ENCODE measurements around the gene RPS6KA4. TPM values are rescaled to one million over a fixed set of nuclear protein-coding genes. Genes with fewer than 3 reads are reported as not detected.
A peak's percentile ranks its signal among the peaks of the same experiment; 100 is the strongest.
"Not testable (repeated sequence)": the region's sequence is repeated elsewhere in the genome, so short reads cannot be mapped to it uniquely, and the experiment has no call there.

The RPS6KA4 gene
- total RNA-seq, 1 experiment from 2014 or later: 94.2 TPM

GRCh38 chr11:64322925-64323260 lies 36.1 kb upstream of the RPS6KA4 start:
- Histone ChIP-seq H3K9me3 (no peaks in the 10 kb centered on the region), H3K27me3 (no peaks in the 10 kb centered on the region), H3K36me3 (peaks cover 8% of the 10 kb centered on the region; the same call in 1 of the 2 replicates), H3K4me3 (no peak overlapping the region)
- no peak for DNase-seq

DNA sequence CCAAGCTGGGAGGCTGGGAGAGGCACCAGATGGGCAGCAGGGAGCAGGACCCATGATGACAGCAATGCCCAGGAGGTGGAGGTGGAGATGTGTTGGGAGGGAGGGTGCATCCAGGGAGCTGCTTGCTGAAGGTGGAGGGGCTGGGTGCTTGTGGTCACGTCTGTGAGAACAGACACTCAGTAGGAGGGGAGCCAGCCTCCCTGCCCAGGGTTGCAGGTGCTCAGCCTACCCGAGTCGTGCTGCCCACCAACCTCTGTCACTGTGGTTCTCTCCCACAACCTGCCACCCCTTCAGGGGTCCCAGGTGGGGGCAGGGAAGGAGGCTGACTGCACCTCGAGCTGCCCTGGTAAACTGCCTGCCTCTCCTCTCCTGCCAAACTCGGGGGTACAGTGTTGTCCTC lies 35.6 kb upstream of the RPS6KA4 start:
- Histone ChIP-seq H3K36me3 (peaks cover 8% of the 10 kb centered on the region; the same call in 1 of the 2 replicates), H3K4me3 (no peak overlapping the region), H3K9me3 (no peaks in the 10 kb centered on the region), H3K27me3 (no peaks in the 10 kb centered on the region)
- DNase-seq: no peak

DNA sequence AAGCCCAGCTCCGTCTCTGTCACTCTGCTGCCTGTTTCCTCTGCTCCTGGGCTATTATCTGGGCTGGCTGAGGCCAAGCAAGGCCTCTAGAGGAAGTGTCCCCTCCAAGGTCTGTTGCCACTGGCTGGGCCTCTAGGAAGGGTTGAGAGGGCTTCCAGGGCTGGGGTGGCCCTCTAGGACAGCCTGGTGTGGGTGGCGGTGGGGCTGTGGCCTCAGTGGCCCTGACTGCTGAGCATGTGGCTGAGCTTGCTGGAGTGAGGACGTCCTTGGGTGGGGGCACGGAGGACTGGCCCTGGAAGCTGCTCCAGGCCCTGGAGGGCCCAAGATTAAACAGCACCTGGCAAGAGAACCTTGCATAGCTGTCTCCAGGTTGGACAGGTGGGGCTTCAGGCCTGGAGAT lies 35.0 kb upstream of the RPS6KA4 start:
- H3K4me3 ChIP-seq, H3K36me3 ChIP-seq, H3K9me3 ChIP-seq, DNase-seq, H3K27me3 ChIP-seq: not testable (repeated sequence)

GRCh38 chr11:64324692-64325469 lies 34.1 kb upstream of the RPS6KA4 start:
- H3K9me3 ChIP-seq: no peaks in the 10 kb centered on the region
- H3K27me3 ChIP-seq: no peaks in the 10 kb centered on the region
- DNase-seq: no peak
- peaks cover 3% of the 10 kb centered on the region; the same call in 1 of the 2 replicates for H3K36me3 ChIP-seq
- no peak overlapping the region for H3K4me3 ChIP-seq

- no peaks in the 10 kb centered on the region for H3K36me3 ChIP-seq
- H3K9me3 ChIP-seq: no peaks in the 10 kb centered on the region
- H3K4me3 ChIP-seq: no peak overlapping the region
- no peaks in the 10 kb centered on the region for H3K27me3 ChIP-seq
- DNase-seq: no peak
Observed at GRCh38 chr11:64327375-64327774, 31.6 kb upstream of the RPS6KA4 start.

GRCh38 chr11:64327993-64328392 lies 31.0 kb upstream of the RPS6KA4 start:
- H3K9me3 ChIP-seq: no peaks in the 10 kb centered on the region
- no peaks in the 10 kb centered on the region for H3K36me3 ChIP-seq
- DNase-seq: no peak
- no peak overlapping the region for H3K4me3 ChIP-seq
- no peaks in the 10 kb centered on the region for H3K27me3 ChIP-seq

DNA sequence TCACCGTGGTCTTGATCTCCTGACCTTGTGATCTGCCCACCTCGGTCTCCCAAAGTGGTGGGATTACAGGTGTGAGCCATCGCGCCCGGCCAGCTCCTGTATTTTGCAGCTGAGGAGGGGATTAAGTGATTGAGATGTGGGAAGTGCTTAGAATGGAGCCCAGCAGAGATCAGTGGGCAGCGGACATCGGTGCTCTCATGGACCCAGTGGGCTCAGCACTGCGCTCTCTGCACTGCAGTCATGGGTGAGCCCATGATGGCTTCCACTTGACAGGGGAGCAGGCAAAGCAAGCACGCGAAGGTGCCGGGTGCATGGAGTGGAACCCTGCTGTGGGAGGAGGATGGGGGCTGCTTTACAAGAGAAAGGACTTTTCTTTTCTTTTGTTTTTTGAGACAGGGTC lies 28.1 kb upstream of the RPS6KA4 start:
- no peaks in the 10 kb centered on the region for H3K36me3 ChIP-seq
- no peak for DNase-seq
- H3K27me3 ChIP-seq: no peaks in the 10 kb centered on the region
- H3K9me3 ChIP-seq: no peaks in the 10 kb centered on the region
- no peak overlapping the region for H3K4me3 ChIP-seq

- no peaks in the 10 kb centered on the region for H3K9me3 ChIP-seq
- H3K4me3 ChIP-seq: no peak overlapping the region
- peak; percentile 97 for DNase-seq
- H3K36me3 ChIP-seq: no peaks in the 10 kb centered on the region
- H3K27me3 ChIP-seq: no peaks in the 10 kb centered on the region
Observed at GRCh38 chr11:64331569-64332371, 27.2 kb upstream of the RPS6KA4 start.

DNA sequence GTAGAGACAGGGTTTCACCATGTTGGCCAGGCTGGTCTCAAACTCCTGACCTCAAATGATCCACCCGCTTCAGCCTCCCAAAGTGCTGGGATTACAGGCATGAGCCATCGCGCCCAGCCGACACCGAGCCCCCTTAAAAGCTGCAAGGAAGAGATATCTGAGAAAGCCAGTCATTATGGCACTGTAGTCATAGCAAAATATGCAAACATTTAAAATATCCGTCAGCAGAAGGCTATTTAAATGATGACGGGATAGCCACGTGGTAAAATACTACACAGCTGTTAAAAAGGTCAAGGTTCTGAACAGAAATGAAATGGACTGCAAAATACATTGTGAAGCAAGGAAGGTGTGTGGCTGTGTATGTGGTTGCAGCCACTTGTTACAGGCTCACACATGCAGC lies 25.4 kb upstream of the RPS6KA4 start:
- no peak for DNase-seq

GRCh38 chr11:64334764-64335735 lies 23.9 kb upstream of the RPS6KA4 start:
- DNase-seq: peak; percentile 85
- H3K27me3 ChIP-seq: no peaks in the 10 kb centered on the region
- H3K4me3 ChIP-seq: no peak overlapping the region
- no peaks in the 10 kb centered on the region for H3K36me3 ChIP-seq
- no peaks in the 10 kb centered on the region for H3K9me3 ChIP-seq

More for the DNA sequence above, 25.4 kb upstream of the RPS6KA4 start:
- Histone ChIP-seq H3K27me3 (no peaks in the 10 kb centered on the region), H3K4me3 (no peak overlapping the region), H3K9me3 (no peaks in the 10 kb centered on the region), H3K36me3 (no peaks in the 10 kb centered on the region)

DNA sequence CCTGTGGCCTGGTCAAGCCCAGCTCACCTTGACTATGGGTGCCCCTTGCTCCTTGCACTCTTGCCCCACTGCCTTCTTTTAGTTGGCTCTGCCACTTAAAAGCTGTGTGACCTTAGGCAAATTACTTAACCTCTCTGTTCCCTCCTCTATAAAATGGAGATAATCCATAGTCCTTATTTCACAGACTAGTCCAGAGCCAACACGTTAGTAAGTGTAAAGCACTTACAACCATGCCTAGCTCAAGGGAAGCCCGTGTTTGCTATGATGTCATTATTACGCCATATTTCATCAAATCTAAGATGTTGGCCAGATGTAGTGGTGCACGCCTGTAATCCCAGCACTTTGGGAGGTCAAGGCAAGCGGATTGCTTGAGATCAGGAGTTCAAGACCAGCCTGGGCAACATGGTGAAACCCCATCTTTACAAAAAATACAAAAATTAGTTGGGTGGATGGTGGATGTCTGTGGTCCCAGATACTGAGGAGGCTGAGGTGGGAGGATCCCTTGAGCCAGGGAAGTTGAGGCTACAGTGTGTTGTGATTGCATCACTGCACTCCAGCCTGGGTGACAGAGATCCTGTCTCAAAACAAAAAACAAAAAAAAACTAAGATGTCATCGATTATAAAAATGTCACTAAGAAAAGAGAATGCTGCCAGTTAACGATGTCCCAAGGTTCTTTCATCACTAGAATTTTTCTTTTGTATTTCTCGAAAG lies 21.3 kb upstream of the RPS6KA4 start:
- no peaks in the 10 kb centered on the region for H3K36me3 ChIP-seq
- H3K4me3 ChIP-seq: no peak overlapping the region
- H3K9me3 ChIP-seq: no peaks in the 10 kb centered on the region
- no peak for DNase-seq
- no peaks in the 10 kb centered on the region for H3K27me3 ChIP-seq

- H3K36me3 ChIP-seq: no peaks in the 10 kb centered on the region
- H3K27me3 ChIP-seq: no peaks in the 10 kb centered on the region
- no peaks in the 10 kb centered on the region for H3K9me3 ChIP-seq
- DNase-seq: no peak
- H3K4me3 ChIP-seq: no peak overlapping the region
Observed at GRCh38 chr11:64338716-64339115, 20.2 kb upstream of the RPS6KA4 start.

- no peaks in the 10 kb centered on the region for H3K27me3 ChIP-seq
- H3K4me3 ChIP-seq: no peak overlapping the region
- no peaks in the 10 kb centered on the region for H3K9me3 ChIP-seq
- DNase-seq: no peak
- H3K36me3 ChIP-seq: no peaks in the 10 kb centered on the region
Observed at GRCh38 chr11:64339286-64339685, 19.7 kb upstream of the RPS6KA4 start.

DNA sequence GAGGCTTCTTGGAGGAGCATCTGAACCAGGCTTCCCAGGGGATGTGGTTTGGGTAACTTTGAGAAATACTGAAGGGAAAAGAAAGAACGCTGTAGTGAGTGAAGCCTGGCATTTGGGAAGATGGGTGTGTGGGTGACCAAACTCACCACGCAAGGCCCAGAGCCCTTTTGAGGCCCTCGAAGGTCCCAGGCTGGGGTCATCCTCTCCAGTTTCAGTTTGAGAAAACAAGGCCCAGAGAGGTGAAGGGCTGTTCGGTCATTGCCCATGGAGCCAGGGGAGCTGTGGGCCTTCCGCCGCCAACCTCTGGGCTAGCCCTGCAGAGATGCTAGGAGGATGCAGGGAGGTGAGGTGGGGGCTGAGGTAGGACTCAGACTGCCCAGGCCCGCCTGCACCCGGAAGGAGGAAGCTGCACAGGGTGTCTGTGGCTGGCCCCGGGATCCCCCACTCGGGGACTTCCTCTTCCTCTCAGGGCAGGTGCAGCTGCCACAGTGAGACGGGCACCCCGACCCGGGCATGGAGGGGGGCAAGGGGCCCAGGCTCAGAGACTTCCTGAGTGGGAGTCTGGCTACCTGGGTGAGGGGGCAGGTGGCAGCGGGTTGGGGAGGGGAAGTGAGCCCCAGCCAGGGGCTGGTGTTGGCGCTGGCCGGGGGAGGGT lies 19.1 kb upstream of the RPS6KA4 start, which contains the start of gene CCDC88B:
Gene CCDC88B, plus strand, starts transcription at position 451 of the 655 bp plus-strand sequence. Its CDS starts 63 bp downstream, at position 514.
- DNase-seq: no peak
- no peaks in the 10 kb centered on the region for H3K27me3 ChIP-seq
- no peaks in the 10 kb centered on the region for H3K36me3 ChIP-seq
- no peaks in the 10 kb centered on the region for H3K9me3 ChIP-seq
- no peak within 1 kb of the TSS for H3K4me3 ChIP-seq

DNA sequence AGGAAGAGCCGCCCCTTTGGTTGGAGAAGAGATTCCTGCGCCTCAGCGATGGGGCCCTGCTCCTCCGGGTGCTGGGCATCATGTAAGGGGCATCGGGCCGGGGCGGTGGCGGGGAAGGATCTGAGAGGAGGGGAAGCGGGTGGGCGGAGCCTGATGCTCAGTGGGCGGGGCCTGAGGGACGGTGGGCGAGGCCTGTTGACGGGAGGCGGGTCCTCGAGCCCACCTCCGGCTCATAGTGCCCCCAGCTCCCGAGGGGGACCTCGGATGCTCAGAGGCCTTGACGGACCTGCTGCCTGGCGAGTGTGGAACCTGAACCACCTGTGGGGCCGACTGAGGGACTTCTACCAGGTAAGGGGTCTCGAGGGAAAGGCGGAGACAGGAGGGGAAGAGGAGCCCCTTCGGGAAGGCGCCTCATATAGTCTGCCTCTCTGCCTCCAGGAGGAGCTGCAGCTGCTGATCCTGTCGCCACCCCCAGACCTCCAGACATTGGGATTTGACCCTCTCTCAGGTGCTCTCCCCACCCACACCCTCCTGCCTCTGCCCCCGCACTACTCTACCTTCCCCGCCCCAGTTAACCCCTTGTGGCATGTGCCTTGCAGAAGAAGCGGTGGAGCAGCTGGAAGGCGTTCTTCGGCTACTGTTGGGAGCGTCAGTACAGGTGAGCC lies 18.2 kb upstream of the RPS6KA4 start:
- Histone ChIP-seq H3K27me3 (no peaks in the 10 kb centered on the region), H3K4me3 (no peak overlapping the region), H3K36me3 (no peaks in the 10 kb centered on the region), H3K9me3 (no peaks in the 10 kb centered on the region)
- DNase-seq: no peak

All from MG63 (cell line).